Heart left ventricle (tissue), 13 donors: ENCODE results near the gene RIN3.

Experiments used
- POLR2A ChIP-seq, 2 donors: fragments of 450-650 bp; IDR thresholded peaks; one replicate each; pipeline ENCODE4 v1.6.1; 2017; ENCODE audit warnings: antibody characterized with exemption in 2 of 2, mild to moderate bottlenecking in 2 of 2, moderate library complexity in 2 of 2
- TF ChIP-seq, protein P1 (sequence below), 12 donors: fragments of 200-600 bp; sonication (generic) in 4 of 12; IDR thresholded peaks; one replicate each; pipeline versions ENCODE4 v1.5.0 to v1.8.0; 2018 to 2022; ENCODE audit warnings: antibody characterized with exemption in 12 of 12, mild to moderate bottlenecking in 5 of 12
- donor health status: ischemic (EF 13 %, LVEDD 7.1; RV severe dilation, severe dysfunction).
- donor health status: DM: no; HTN: yes; CAD: no.
- donor health status: DM: no; HTN: no; CAD: no.
- donor health status: ischemic (EF 25% LVEDD 6.9; RV normal size, moderate dysfunction).
- donor health status: ischemic (EF 25% LVEDD 5.7; RV mildly dilated, moderate dysfunction).
- donor health status: ischemic (EF 35%, LVEDD 5.7; RV mildly dilated, moderate dysfunction).
- donor health status: nonischemic (EF 11% LVEDD 7.7; RV severe dilation, severe dysfunction).
- donor health status: DM: yes; HTN: yes; CAD: no.
- donor health status: PGD.
- donor health status: ischemic (EF 29% LVEDD 5.4; RV normal size, mild dysfunction).
- donor health status: nonischemic (EF 23%, LVEDD 6.1; RV moderate dilation, normal function).

DNA sequence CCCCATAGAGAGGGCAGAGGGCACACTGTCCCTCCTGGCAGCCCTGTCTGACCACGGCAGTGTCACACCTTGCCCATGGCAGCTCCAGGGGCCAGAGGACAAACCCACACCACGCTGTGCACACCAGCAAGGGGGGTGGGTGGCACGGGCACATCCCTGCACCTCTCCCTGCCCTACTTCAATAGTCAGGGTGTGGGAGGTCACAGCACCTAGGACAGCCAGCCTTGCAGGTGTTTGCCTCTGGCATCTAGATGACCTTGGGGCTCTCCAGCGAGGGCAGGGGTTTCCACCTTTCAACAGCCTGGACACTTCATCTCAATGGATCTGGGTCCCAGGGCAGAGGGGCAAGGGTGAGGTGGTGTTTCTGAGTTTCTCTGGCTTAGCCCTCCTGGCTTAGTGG, 165.7 kb downstream of the RIN3 start:
- no peak for TF ChIP-seq POLR2A (IDR thresholded peaks at IDR 0.05)
- TF ChIP-seq, protein P1, sequence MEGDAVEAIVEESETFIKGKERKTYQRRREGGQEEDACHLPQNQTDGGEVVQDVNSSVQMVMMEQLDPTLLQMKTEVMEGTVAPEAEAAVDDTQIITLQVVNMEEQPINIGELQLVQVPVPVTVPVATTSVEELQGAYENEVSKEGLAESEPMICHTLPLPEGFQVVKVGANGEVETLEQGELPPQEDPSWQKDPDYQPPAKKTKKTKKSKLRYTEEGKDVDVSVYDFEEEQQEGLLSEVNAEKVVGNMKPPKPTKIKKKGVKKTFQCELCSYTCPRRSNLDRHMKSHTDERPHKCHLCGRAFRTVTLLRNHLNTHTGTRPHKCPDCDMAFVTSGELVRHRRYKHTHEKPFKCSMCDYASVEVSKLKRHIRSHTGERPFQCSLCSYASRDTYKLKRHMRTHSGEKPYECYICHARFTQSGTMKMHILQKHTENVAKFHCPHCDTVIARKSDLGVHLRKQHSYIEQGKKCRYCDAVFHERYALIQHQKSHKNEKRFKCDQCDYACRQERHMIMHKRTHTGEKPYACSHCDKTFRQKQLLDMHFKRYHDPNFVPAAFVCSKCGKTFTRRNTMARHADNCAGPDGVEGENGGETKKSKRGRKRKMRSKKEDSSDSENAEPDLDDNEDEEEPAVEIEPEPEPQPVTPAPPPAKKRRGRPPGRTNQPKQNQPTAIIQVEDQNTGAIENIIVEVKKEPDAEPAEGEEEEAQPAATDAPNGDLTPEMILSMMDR (IDR thresholded peaks at IDR 0.05): no peak
